HEK293 (cell line): Measurements from ENCODE around the gene BID.
"Not testable (repeated sequence)": the region's sequence is repeated elsewhere in the genome, so short reads cannot be mapped to it uniquely, and the experiment has no call there.

Experiments used
- CTCF ChIP-seq: fragments of 450-650 bp; formaldehyde crosslinking; IDR thresholded peaks from 2 replicates; pipeline ENCODE4 v1.5.1; 2016; ENCODE audit warnings: missing biosample characterization, missing genetic modification characterization
- ZNF423 ChIP-seq: fragments of 450-650 bp; formaldehyde crosslinking; IDR thresholded peaks from 2 replicates; pipeline ENCODE4 v1.5.1; 2016; ENCODE audit warnings: missing biosample characterization, missing genetic modification characterization
- ZSCAN30 ChIP-seq: fragments of 450-650 bp; IDR thresholded peaks from 2 replicates; pipeline ENCODE4 v1.5.1; 2018; ENCODE audit warnings: missing biosample characterization, mild to moderate bottlenecking, missing genetic modification characterization, moderate library complexity
- TF ChIP-seq, protein P1 (sequence below): fragments of 450-650 bp; formaldehyde crosslinking; IDR thresholded peaks from 2 replicates; pipeline ENCODE4 v1.5.1; 2016; ENCODE audit warnings: missing biosample characterization, missing genetic modification characterization, borderline replicate concordance

GRCh38 chr22:17764852-17765251 is 9.4 kb downstream of the BID start:
- TF ChIP-seq ZSCAN30, CTCF, ZNF423: not testable (repeated sequence)
- TF ChIP-seq, protein P1, sequence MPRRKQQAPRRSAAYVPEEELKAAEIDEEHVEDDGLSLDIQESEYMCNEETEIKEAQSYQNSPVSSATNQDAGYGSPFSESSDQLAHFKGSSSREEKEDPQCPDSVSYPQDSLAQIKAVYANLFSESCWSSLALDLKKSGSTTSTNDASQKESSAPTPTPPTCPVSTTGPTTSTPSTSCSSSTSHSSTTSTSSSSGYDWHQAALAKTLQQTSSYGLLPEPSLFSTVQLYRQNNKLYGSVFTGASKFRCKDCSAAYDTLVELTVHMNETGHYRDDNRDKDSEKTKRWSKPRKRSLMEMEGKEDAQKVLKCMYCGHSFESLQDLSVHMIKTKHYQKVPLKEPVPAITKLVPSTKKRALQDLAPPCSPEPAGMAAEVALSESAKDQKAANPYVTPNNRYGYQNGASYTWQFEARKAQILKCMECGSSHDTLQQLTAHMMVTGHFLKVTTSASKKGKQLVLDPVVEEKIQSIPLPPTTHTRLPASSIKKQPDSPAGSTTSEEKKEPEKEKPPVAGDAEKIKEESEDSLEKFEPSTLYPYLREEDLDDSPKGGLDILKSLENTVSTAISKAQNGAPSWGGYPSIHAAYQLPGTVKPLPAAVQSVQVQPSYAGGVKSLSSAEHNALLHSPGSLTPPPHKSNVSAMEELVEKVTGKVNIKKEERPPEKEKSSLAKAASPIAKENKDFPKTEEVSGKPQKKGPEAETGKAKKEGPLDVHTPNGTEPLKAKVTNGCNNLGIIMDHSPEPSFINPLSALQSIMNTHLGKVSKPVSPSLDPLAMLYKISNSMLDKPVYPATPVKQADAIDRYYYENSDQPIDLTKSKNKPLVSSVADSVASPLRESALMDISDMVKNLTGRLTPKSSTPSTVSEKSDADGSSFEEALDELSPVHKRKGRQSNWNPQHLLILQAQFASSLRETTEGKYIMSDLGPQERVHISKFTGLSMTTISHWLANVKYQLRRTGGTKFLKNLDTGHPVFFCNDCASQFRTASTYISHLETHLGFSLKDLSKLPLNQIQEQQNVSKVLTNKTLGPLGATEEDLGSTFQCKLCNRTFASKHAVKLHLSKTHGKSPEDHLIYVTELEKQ (tag by site-specific recombination): not testable (repeated sequence)
